ENCODE measurements around the gene SLAMF8. TPM values are rescaled to one million over a fixed set of nuclear protein-coding genes. Genes with fewer than 3 reads are reported as not detected.

SLAMF8 gene
- 34.6 TPM for total RNA-seq
- long read RNA-seq, transcript SLAMF8-201 (5 exons, 2,996 nt) = major isoform, 37 of 62 reads
- long read RNA-seq, partial matches to known transcripts = 9 of 62 reads
- long read RNA-seq, other reads (novel, unspliced or antisense) = 16 of 62 reads

GRCh38 chr1:159826441-159827101 is at the start of gene SLAMF8:
TSS of gene SLAMF8 (plus strand) at chr1:159826873. CDS start at chr1:159826899, 26 bp downstream.
- peak; percentile 74 for DNase-seq
- Histone ChIP-seq H3K4me3 (peak within 1 kb of the TSS; percentile 37), H3K36me3 (no peaks in the 10 kb centered on the region), H3K4me1 (peaks cover 26% of the 10 kb centered on the region), H3K9me3 (no peaks in the 10 kb centered on the region), H3K27me3 (no peaks in the 10 kb centered on the region), H3K27ac (peak within 1 kb of the TSS; percentile 32)
- ATAC-seq = peak; percentile 78
- intact Hi-C loops (cut with DNase I) = no loop called here
- no peak for TF ChIP-seq CTCF (IDR thresholded peaks at IDR 0.05)

GRCh38 chr1:159778266-159778665 is 48.4 kb upstream of the SLAMF8 start:
- TF ChIP-seq CTCF (IDR thresholded peaks at IDR 0.05) = no peak
- Histone ChIP-seq H3K4me3 (no peak overlapping the region), H3K9me3 (no peaks in the 10 kb centered on the region), H3K27me3 (no peaks in the 10 kb centered on the region), H3K4me1 (peaks cover 30% of the 10 kb centered on the region), H3K36me3 (no peaks in the 10 kb centered on the region), H3K27ac (no peak overlapping the region)
- no peak for DNase-seq
- intact Hi-C loops (cut with DNase I) = no loop called here
- no peak for ATAC-seq

- no peaks in the 10 kb centered on the region for H3K27me3 ChIP-seq
- H3K4me3 ChIP-seq = no peak overlapping the region
- intact Hi-C loops (cut with DNase I) = no loop called here
- no peaks in the 10 kb centered on the region for H3K9me3 ChIP-seq
- H3K4me1 ChIP-seq = peaks cover 23% of the 10 kb centered on the region
- ATAC-seq (no peak), DNase-seq (no peak)
- TF ChIP-seq CTCF (IDR thresholded peaks at IDR 0.05) = no peak
- peak overlapping the region; percentile 63 for H3K27ac ChIP-seq
- no peaks in the 10 kb centered on the region for H3K36me3 ChIP-seq
Measured at GRCh38 chr1:159779403-159779851, 47.2 kb upstream of the SLAMF8 start.

GRCh38 chr1:159780583-159781582 is 45.8 kb upstream of the SLAMF8 start, which contains the start of gene DUSP23:
TSS of gene DUSP23 (plus strand) at chr1:159780962. CDS start at chr1:159781101, 139 bp downstream.
- H3K4me3 ChIP-seq = peak within 1 kb of the TSS; percentile 94
- intact Hi-C loops (cut with DNase I) = no loop called here
- no peaks in the 10 kb centered on the region for H3K27me3 ChIP-seq
- H3K27ac ChIP-seq = peak within 1 kb of the TSS; percentile 93
- DNase-seq (peak; percentile 99), ATAC-seq (peak; percentile 97)
- H3K36me3 ChIP-seq = no peaks in the 10 kb centered on the region
- peaks cover 16% of the 10 kb centered on the region for H3K4me1 ChIP-seq
- no peaks in the 10 kb centered on the region for H3K9me3 ChIP-seq
- TF ChIP-seq CTCF (IDR thresholded peaks at IDR 0.05) = peak; percentile 96

- no peak for ATAC-seq
- no peak for TF ChIP-seq CTCF (IDR thresholded peaks at IDR 0.05)
- Histone ChIP-seq H3K4me1 (peaks cover 16% of the 10 kb centered on the region), H3K36me3 (no peaks in the 10 kb centered on the region), H3K4me3 (peak overlapping the region; percentile 94), H3K27me3 (no peaks in the 10 kb centered on the region), H3K9me3 (no peaks in the 10 kb centered on the region), H3K27ac (no peak overlapping the region)
- intact Hi-C loops (cut with DNase I) = no loop called here
- no peak for DNase-seq
Measured at GRCh38 chr1:159781992-159782391, 44.7 kb upstream of the SLAMF8 start.
